Parathyroid adenoma (tissue), 2 donors: ENCODE results near the gene GPR62.

Experiments
- H2AFZ ChIP-seq: fragments of 300-600 bp; sonication (generic); one replicate; pipeline ENCODE4 v1.7.0; 2017; ENCODE audit warnings: antibody characterized with exemption, mild to moderate bottlenecking
- H3K27ac ChIP-seq: fragments of 300-600 bp; sonication (generic); one replicate; pipeline ENCODE4 v1.7.0; 2017
- H3K27me3 ChIP-seq: fragments of 300-600 bp; sonication (generic); one replicate; pipeline ENCODE4 v1.7.0; 2017; ENCODE audit warnings: low read length; ENCODE audit not compliant: control insufficient read depth, insufficient read depth
- H3K36me3 ChIP-seq: fragments of 300-600 bp; sonication (generic); one replicate; pipeline ENCODE4 v1.7.0; 2017; ENCODE audit warnings: low read length; ENCODE audit not compliant: control insufficient read depth, insufficient read depth
- H3K4me1 ChIP-seq: fragments of 300-600 bp; sonication (generic); one replicate; pipeline ENCODE4 v1.7.0; 2017; ENCODE audit warnings: control low read depth
- H3K4me2 ChIP-seq: fragments of 300-600 bp; sonication (generic); one replicate; pipeline ENCODE4 v1.7.0; 2017; ENCODE audit warnings: low read length
- H3K4me3 ChIP-seq: fragments of 300-600 bp; sonication (generic); one replicate; pipeline ENCODE4 v1.7.0; 2017; ENCODE audit warnings: low read depth, low read length
- H3K79me2 ChIP-seq: fragments of 300-600 bp; sonication (generic); one replicate; pipeline ENCODE4 v1.7.0; 2017; ENCODE audit warnings: control low read depth
- H3K9ac ChIP-seq: fragments of 300-600 bp; sonication (generic); one replicate; pipeline ENCODE4 v1.7.0; 2017; ENCODE audit warnings: mild to moderate bottlenecking
- H3K9me3 ChIP-seq: fragments of 300-600 bp; sonication (generic); one replicate; pipeline ENCODE4 v1.7.0; 2017; ENCODE audit warnings: low read length; ENCODE audit not compliant: control insufficient read depth
- CTCF ChIP-seq: fragments of 300-600 bp; sonication (generic); IDR thresholded peaks from one replicate; pipeline ENCODE4 v1.7.0; 2017; ENCODE audit warnings: antibody characterized with exemption, mild to moderate bottlenecking
- donor health status: primary hyperparathyroidism.

Gene GPR62

GRCh38 chr3:51955175-51955892 lies at the start of gene GPR62:
GPR62 (plus strand) TSS chr3:51955381; CDS start chr3:51955653, 272 bp downstream.
- no peak within 1 kb of the TSS for H3K4me3 ChIP-seq
- no peak within 1 kb of the TSS for H3K9ac ChIP-seq
- H2AFZ ChIP-seq = peak within 1 kb of the TSS; percentile 86
- no peaks in the 10 kb centered on the region for H3K79me2 ChIP-seq
- peak within 1 kb of the TSS; percentile 31 for H3K4me2 ChIP-seq
- peaks cover 15% of the 10 kb centered on the region for H3K4me1 ChIP-seq
- H3K36me3 ChIP-seq = no peaks in the 10 kb centered on the region
- no peak for TF ChIP-seq CTCF
- H3K27ac ChIP-seq = no peak within 1 kb of the TSS
- H3K27me3 ChIP-seq = no peaks in the 10 kb centered on the region
- no peaks in the 10 kb centered on the region for H3K9me3 ChIP-seq

- H3K79me2 ChIP-seq = no peaks in the 10 kb centered on the region
- no peaks in the 10 kb centered on the region for H3K36me3 ChIP-seq
- H3K4me3 ChIP-seq = no peak overlapping the region
- H3K4me2 ChIP-seq = no peak overlapping the region
- no peaks in the 10 kb centered on the region for H3K4me1 ChIP-seq
- no peak overlapping the region for H3K9ac ChIP-seq
- H3K27me3 ChIP-seq = no peaks in the 10 kb centered on the region
- no peak for TF ChIP-seq CTCF
- H2AFZ ChIP-seq = no peak overlapping the region
- no peaks in the 10 kb centered on the region for H3K9me3 ChIP-seq
- no peak overlapping the region for H3K27ac ChIP-seq
Measured at GRCh38 chr3:51908026-51908425, 47.2 kb upstream of the GPR62 start.

DNA sequence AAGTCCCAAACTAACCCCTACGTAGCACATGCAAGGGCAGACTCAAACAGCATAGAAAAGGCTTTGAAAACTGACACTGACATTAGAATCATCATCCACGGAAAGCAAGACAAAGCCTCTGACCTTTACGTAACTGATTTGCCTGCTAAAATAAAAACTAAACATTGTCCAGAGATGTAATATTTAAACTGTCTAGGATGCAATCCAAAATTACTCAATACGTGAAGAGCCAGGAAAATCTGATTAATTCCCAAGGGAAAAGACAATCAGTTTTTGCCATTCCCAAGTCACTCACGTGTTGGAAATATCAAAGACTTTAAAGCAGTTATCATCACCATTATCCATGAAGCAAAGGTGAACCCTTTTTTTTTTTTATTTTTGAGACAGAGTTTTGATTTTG lies 38.8 kb upstream of the GPR62 start:
- H3K9ac ChIP-seq = no peak overlapping the region

DNA sequence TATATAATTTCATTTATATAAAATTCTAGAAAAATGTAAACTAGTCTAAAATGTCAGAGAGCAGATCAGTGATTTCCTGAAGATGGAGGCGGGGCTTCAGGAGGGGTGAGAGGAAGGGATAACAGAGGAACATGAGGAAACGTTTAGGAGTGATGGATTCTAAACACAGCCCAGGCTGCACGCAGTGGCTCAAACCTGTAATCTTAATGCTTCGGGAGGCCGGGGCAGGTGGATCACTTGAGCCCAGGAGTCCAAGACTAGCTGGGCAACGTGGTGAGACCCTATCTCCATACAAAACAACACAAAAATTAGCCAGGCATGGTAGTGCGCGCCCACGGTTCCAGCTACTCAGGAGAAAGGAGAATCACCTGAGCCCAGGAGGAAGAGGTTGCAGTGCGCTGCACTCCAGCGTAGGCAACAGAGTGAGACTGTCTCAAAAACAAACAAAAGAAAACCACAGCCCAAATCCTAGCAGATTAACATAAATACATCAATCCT lies 34.1 kb upstream of the GPR62 start:
- Histone ChIP-seq H2AFZ (no peak overlapping the region), H3K9ac (no peak overlapping the region), H3K27ac (no peak overlapping the region), H3K4me3 (no peak overlapping the region), H3K36me3 (no peaks in the 10 kb centered on the region), H3K4me1 (no peaks in the 10 kb centered on the region), H3K9me3 (no peaks in the 10 kb centered on the region), H3K27me3 (no peaks in the 10 kb centered on the region), H3K79me2 (no peaks in the 10 kb centered on the region), H3K4me2 (no peak overlapping the region)
- TF ChIP-seq CTCF = no peak

More for the DNA sequence above, 38.8 kb upstream of the GPR62 start:
- no peak overlapping the region for H3K27ac ChIP-seq
- no peaks in the 10 kb centered on the region for H3K79me2 ChIP-seq
- no peaks in the 10 kb centered on the region for H3K4me1 ChIP-seq
- no peaks in the 10 kb centered on the region for H3K9me3 ChIP-seq
- no peak overlapping the region for H2AFZ ChIP-seq
- H3K4me3 ChIP-seq = no peak overlapping the region
- no peaks in the 10 kb centered on the region for H3K36me3 ChIP-seq
- no peak for TF ChIP-seq CTCF
- no peaks in the 10 kb centered on the region for H3K27me3 ChIP-seq
- no peak overlapping the region for H3K4me2 ChIP-seq
